ENCODE measurements around the gene MISP3.

Gene MISP3

GRCh38 chr19:14053500-14053899, 19.1 kb upstream of the MISP3 start:
- no peak for DNase-seq (ENCODE audit: low read depth, low spot score)

GRCh38 chr19:14054099-14054498, 18.5 kb upstream of the MISP3 start:
- DNase-seq (ENCODE audit: low read depth, low spot score): no peak

- DNase-seq (ENCODE audit: low read depth, low spot score): no peak
These were observed 17.9 kb upstream of the MISP3 start for GRCh38 chr19:14054721-14055120.

GRCh38 chr19:14055396-14055795, 17.2 kb upstream of the MISP3 start:
- DNase-seq (ENCODE audit: low read depth, low spot score): no peak

GRCh38 chr19:14056069-14056666, 16.4 kb upstream of the MISP3 start:
- DNase-seq (ENCODE audit: low read depth, low spot score): no peak

GRCh38 chr19:14056741-14057356, 15.7 kb upstream of the MISP3 start:
- no peak for DNase-seq (ENCODE audit: low read depth, low spot score)

- no peak for DNase-seq (ENCODE audit: low read depth, low spot score)
These were observed 14.1 kb upstream of the MISP3 start for GRCh38 chr19:14058182-14059092.

GRCh38 chr19:14059093-14059480, 13.5 kb upstream of the MISP3 start:
- no peak for DNase-seq (ENCODE audit: low read depth, low spot score)

- DNase-seq (ENCODE audit: low read depth, low spot score): no peak
These were observed 12.9 kb upstream of the MISP3 start for GRCh38 chr19:14059652-14060155.

GRCh38 chr19:14061081-14061749, 11.4 kb upstream of the MISP3 start:
- no peak for DNase-seq (ENCODE audit: low read depth, low spot score)

GRCh38 chr19:14061751-14062557, 10.6 kb upstream of the MISP3 start, which contains the start of gene PALM3:
Gene PALM3 (minus strand): TSS chr19:14062076. CDS start chr19:14061980, 96 bp downstream.
- no peak for DNase-seq (ENCODE audit: low read depth, low spot score)

- no peak for DNase-seq (ENCODE audit: low read depth, low spot score)
These were observed 10.1 kb upstream of the MISP3 start for GRCh38 chr19:14062558-14062855.

- DNase-seq (ENCODE audit: low read depth, low spot score): no peak
These were observed 9.5 kb upstream of the MISP3 start for GRCh38 chr19:14063105-14063504.

GRCh38 chr19:14066134-14066533, 6.5 kb upstream of the MISP3 start:
- no peak for DNase-seq (ENCODE audit: low read depth, low spot score)

- DNase-seq (ENCODE audit: low read depth, low spot score): no peak
These were observed 2.1 kb upstream of the MISP3 start for GRCh38 chr19:14070268-14071050.

GRCh38 chr19:14073261-14073924, 807 bp downstream of the MISP3 start:
- DNase-seq (ENCODE audit: low read depth, low spot score): no peak

GRCh38 chr19:14073925-14074838, 1.6 kb downstream of the MISP3 start:
- no peak for DNase-seq (ENCODE audit: low read depth, low spot score)

GRCh38 chr19:14078411-14078810, 5.8 kb downstream of the MISP3 start:
- DNase-seq (ENCODE audit: low read depth, low spot score): no peak
